SK-N-MC (cell line): ENCODE measurements around the gene ABCC1.

Source experiments
- EZH2 ChIP-seq: fragments of 200-600 bp; sonication (generic); IDR thresholded peaks from one replicate; pipeline ENCODE4 v1.6.1; 2017; ENCODE audit warnings: antibody characterized with exemption
- POLR2AphosphoS5 ChIP-seq: IDR thresholded peaks from 2 replicates; pipeline ENCODE4 v1.6.1; 2012; ENCODE audit warnings: mild to moderate bottlenecking, low read depth, low read length, borderline replicate concordance

DNA sequence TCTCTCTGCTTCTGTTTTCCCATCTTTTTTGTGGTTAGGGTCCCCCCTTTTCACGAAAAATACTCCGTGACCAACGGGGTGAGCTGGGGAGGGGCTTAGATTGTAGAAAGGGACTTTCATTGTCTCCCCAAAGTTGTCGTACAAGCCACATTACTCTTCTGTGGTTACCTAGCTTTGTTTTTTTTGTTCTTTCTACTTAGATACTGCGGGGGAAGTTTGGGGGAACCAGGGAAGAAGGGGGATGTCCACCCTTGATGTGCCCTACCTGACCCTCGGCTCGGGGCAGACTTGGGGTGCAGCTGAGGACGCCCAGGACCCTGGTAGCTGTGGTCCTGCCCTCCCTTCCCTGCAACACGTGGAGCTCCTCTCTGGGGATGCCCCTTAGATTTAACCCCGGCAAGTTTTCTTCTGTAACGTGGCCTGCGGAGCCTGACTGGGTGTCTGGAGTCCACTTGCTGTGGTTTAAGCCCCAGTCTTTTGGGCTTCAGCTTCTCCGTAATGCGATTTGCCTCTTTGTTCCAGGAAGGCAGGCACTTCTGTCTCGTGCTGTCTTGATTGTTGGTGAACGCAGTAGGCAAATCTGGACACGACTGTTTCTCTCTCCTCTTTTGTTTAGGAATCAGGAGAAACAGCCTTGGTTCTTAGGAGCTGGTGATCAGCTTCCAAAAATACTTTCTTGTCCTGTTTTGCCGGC, 892 bp downstream of the ABCC1 start:
- TF ChIP-seq EZH2 (no peak), POLR2AphosphoS5 (no peak)
